PC-9 (cell line): ENCODE measurements around the gene MARK1. TPM values are rescaled to one million over a fixed set of nuclear protein-coding genes. Genes with fewer than 3 reads are reported as not detected.

Source experiments
- BruUV-seq: library from RNA; stranded (reverse); fragments of 400-500 nt; replicated peaks from 2 replicates; lab custom pipeline; 2021; lab: Mats Ljungman, UMichigan
- CTCF ChIA-PET: fragments of 300-600 bp; sonication (Branson Sonifier 250); formaldehyde crosslinking; loops from one replicate; lab custom pipeline; 2022; ENCODE audit warnings: antibody characterized with exemption; lab: Charles Lee
- POLR2A ChIA-PET: fragments of 300-600 bp; sonication (Branson Sonifier 250); formaldehyde crosslinking; loops from one replicate; lab custom pipeline; 2022; ENCODE audit warnings: antibody characterized with exemption; ENCODE audit not compliant: unreplicated experiment; lab: Charles Lee
- DNase-seq, 2 experiments: peaks; one replicate each; pipeline versions ENCODE4 v3.0.0 to v3.0.0-alpha.2; 2015 to 2022; ENCODE audit warnings: mixed read lengths in 1 of 2
- H2AFZ ChIP-seq: fragments of 200-600 bp; sonication (generic); 2 replicates; pipeline ENCODE4 v1.8.1; 2017; ENCODE audit warnings: antibody characterized with exemption
- H3F3A ChIP-seq: fragments of 200-600 bp; sonication (generic); 2 replicates; pipeline ENCODE4 v1.8.1; 2017; ENCODE audit warnings: antibody characterized with exemption, mild to moderate bottlenecking, low read depth; ENCODE audit not compliant: insufficient read depth
- H3K27ac ChIP-seq: fragments of 200-600 bp; sonication (generic); 2 replicates; pipeline ENCODE4 v1.6.1; 2016; ENCODE audit warnings: mixed run types
- H3K27me3 ChIP-seq: fragments of 200-600 bp; sonication (generic); 2 replicates; pipeline ENCODE4 v1.6.1; 2016; ENCODE audit warnings: low read depth, mixed run types; ENCODE audit not compliant: insufficient read depth
- H3K36me3 ChIP-seq: fragments of 200-600 bp; sonication (generic); 2 replicates; pipeline ENCODE4 v1.6.1; 2016; ENCODE audit warnings: low read depth, mixed run types
- H3K4me1 ChIP-seq: fragments of 200-600 bp; sonication (generic); replicated peaks from 2 replicates; pipeline ENCODE4 v1.6.1; 2016; ENCODE audit warnings: mixed run types; ENCODE audit not compliant: insufficient read depth
- H3K4me2 ChIP-seq: fragments of 200-600 bp; sonication (generic); 2 replicates; pipeline ENCODE4 v1.6.1; 2017; ENCODE audit warnings: mixed run types
- H3K4me3 ChIP-seq: fragments of 200-600 bp; sonication (generic); 2 replicates; pipeline ENCODE4 v1.6.1; 2016; ENCODE audit warnings: mixed run types
- H3K79me2 ChIP-seq: fragments of 200-600 bp; sonication (generic); 2 replicates; pipeline ENCODE4 v1.6.1; 2017; ENCODE audit warnings: low read depth, mixed run types
- H3K9me2 ChIP-seq: fragments of 200-600 bp; sonication (generic); 2 replicates; pipeline ENCODE4 v1.8.1; 2017; ENCODE audit warnings: mild to moderate bottlenecking; ENCODE audit not compliant: insufficient read depth
- H3K9me3 ChIP-seq: fragments of 200-600 bp; sonication (generic); 2 replicates; pipeline ENCODE4 v1.8.1; 2016; ENCODE audit warnings: low read depth; ENCODE audit not compliant: insufficient read depth
- H4K20me1 ChIP-seq: fragments of 200-600 bp; sonication (generic); 2 replicates; pipeline ENCODE4 v1.8.1; 2017; ENCODE audit not compliant: insufficient read depth
- CTCF ChIP-seq: fragments of 200-600 bp; sonication (generic); conservative IDR thresholded peaks from 2 replicates; pipeline ENCODE4 v1.6.1; 2017; ENCODE audit warnings: mixed run types, antibody characterized with exemption, mild to moderate bottlenecking, moderate library complexity
- EZH2 ChIP-seq: fragments of 200-600 bp; sonication (generic); IDR thresholded peaks from 2 replicates; pipeline ENCODE4 v1.8.0; 2017; ENCODE audit warnings: antibody characterized with exemption, low read depth
- intact Hi-C: fragments of 100-400 bp; cut with micrococcal nuclease; formaldehyde crosslinking; loops from one replicate; pipeline ENCODE4 v1.10.0; 2022; ENCODE audit not compliant: unreplicated experiment
- total RNA-seq: library from RNA; stranded (reverse); gene quantifications from 2 replicates; pipeline ENCODE4 v1.2.3, GENCODE V29; 2021

Gene MARK1
- total RNA-seq, 1 experiment from 2014 or later: 1.9 TPM

- no peak overlapping the region for H3K27ac ChIP-seq
- H3K4me3 ChIP-seq: no peak overlapping the region
- no peaks in the 10 kb centered on the region for H3K79me2 ChIP-seq
- DNase-seq: no peak
- no peaks in the 10 kb centered on the region for H3F3A ChIP-seq
- no peak for TF ChIP-seq CTCF
- TF ChIP-seq EZH2: no peak
- BruUV-seq: no TSS peak
- intact Hi-C loops: no loop called here
- ChIA-PET CTCF (interaction anchor here (0.6 kb wide), 1 partner anchor 775 kb away, joined by 3 read pairs; no protein-coding TSS in a partner anchor), POLR2A (no interaction called here)
- no peaks in the 10 kb centered on the region for H3K27me3 ChIP-seq
- no peaks in the 10 kb centered on the region for H3K4me1 ChIP-seq
- no peaks in the 10 kb centered on the region; the same call in 1 of the 2 replicates for H3K9me2 ChIP-seq
- no peaks in the 10 kb centered on the region for H3K36me3 ChIP-seq
- no peaks in the 10 kb centered on the region for H3K9me3 ChIP-seq
- H3K4me2 ChIP-seq: no peak overlapping the region
- H4K20me1 ChIP-seq: no peaks in the 10 kb centered on the region
- H2AFZ ChIP-seq: no peak overlapping the region
These were observed 109.8 kb downstream of the MARK1 start for GRCh38 chr1:220637759-220638158.

GRCh38 chr1:220642285-220642684 lies 114.3 kb downstream of the MARK1 start:
- Histone ChIP-seq H3K4me3 (no peak overlapping the region), H4K20me1 (no peaks in the 10 kb centered on the region), H3K9me2 (no peaks in the 10 kb centered on the region; the same call in 1 of the 2 replicates), H3K4me2 (no peak overlapping the region), H3K27me3 (no peaks in the 10 kb centered on the region), H3F3A (no peaks in the 10 kb centered on the region), H3K36me3 (no peaks in the 10 kb centered on the region), H3K9me3 (no peaks in the 10 kb centered on the region), H3K79me2 (no peaks in the 10 kb centered on the region), H3K4me1 (no peaks in the 10 kb centered on the region), H2AFZ (no peak overlapping the region), H3K27ac (no peak overlapping the region)
- TF ChIP-seq CTCF (no peak), EZH2 (no peak)
- CTCF ChIA-PET: no interaction called here
- no TSS peak for BruUV-seq
- intact Hi-C loops: no loop called here
- DNase-seq: no peak
- POLR2A ChIA-PET: no interaction called here

GRCh38 chr1:220652995-220653394 lies 125.1 kb downstream of the MARK1 start:
- Histone ChIP-seq H3K27ac (no peak overlapping the region), H3K4me3 (no peak overlapping the region), H3K4me1 (no peaks in the 10 kb centered on the region), H3K79me2 (no peaks in the 10 kb centered on the region), H3K9me3 (no peaks in the 10 kb centered on the region), H3K36me3 (no peaks in the 10 kb centered on the region), H3K9me2 (no peaks in the 10 kb centered on the region), H3K4me2 (no peak overlapping the region), H2AFZ (no peak overlapping the region), H3K27me3 (no peaks in the 10 kb centered on the region), H3F3A (no peaks in the 10 kb centered on the region), H4K20me1 (no peaks in the 10 kb centered on the region)
- intact Hi-C loops: no loop called here
- ChIA-PET CTCF (no interaction called here), POLR2A (no interaction called here)
- no peak for DNase-seq
- BruUV-seq: no TSS peak
- TF ChIP-seq EZH2 (no peak), CTCF (no peak)
